Loucy (cell line): Measurements from ENCODE around the gene USP5.

Experiments used
- EZH2phosphoT487 ChIP-seq: fragments of 200-600 bp; IDR thresholded peaks from 2 replicates; pipeline ENCODE4 v1.6.1; 2018; ENCODE audit warnings: antibody characterized with exemption, mild to moderate bottlenecking, moderate library complexity, borderline replicate concordance
- TF ChIP-seq, protein P1 (sequence below): fragments of 200-600 bp; sonication (generic); conservative IDR thresholded peaks from 2 replicates; pipeline ENCODE4 v1.5.1; 2014; ENCODE audit warnings: mild to moderate bottlenecking, antibody characterized with exemption, low read length

DNA sequence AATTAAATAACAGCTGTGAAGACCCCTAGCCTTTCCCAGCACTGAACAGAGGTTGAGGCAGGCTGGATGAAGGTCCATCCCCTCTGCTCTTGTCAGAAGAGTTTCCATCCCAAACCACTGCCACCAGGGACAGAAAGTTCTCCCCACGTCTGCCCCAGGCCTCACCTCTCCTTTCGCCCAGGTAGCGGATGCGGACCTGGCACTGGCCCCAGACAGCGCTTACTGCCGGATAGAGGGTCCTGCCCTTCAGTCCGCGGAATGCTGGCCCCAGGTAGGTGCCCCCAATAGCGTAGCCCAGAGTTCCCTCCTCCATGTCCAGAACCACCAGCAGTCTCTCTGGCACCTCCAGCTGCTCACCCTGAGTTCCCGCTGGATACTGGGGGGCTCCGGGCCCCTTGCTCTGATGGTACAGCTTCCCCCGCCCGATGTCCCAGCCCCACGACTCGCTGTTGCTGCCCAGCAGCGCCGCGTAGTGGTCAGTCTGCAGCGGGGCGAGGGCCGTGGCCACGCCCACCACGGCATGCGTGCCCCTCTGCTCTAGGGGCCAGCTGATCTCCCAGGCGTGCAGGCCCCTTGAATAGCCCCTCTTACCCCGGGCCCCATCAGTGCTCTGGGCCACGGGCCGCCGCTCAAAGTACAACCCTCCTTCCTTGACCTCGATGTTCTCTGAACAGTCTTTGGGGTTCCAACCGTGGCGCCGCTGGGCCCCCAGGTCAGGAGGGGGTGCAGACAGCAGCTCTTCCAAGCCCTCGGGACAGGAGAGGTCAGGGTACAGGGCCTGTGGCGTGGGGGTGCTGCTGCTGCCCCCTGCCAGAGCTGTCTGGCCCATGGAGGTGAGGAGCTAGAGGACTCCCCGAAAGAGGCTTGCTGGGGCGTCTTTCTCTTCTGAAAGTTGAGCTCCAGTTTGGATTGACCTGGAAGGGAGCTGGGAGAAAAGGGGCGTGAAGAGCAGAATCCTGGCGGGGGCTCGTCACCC is 20.4 kb downstream of the USP5 start:
- TF ChIP-seq, protein P1, sequence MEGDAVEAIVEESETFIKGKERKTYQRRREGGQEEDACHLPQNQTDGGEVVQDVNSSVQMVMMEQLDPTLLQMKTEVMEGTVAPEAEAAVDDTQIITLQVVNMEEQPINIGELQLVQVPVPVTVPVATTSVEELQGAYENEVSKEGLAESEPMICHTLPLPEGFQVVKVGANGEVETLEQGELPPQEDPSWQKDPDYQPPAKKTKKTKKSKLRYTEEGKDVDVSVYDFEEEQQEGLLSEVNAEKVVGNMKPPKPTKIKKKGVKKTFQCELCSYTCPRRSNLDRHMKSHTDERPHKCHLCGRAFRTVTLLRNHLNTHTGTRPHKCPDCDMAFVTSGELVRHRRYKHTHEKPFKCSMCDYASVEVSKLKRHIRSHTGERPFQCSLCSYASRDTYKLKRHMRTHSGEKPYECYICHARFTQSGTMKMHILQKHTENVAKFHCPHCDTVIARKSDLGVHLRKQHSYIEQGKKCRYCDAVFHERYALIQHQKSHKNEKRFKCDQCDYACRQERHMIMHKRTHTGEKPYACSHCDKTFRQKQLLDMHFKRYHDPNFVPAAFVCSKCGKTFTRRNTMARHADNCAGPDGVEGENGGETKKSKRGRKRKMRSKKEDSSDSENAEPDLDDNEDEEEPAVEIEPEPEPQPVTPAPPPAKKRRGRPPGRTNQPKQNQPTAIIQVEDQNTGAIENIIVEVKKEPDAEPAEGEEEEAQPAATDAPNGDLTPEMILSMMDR: peak; percentile 81
- TF ChIP-seq EZH2phosphoT487: no peak
